ENCODE results near the gene CLCN6. TPM values are rescaled to one million over a fixed set of nuclear protein-coding genes. Genes with fewer than 3 reads are reported as not detected.
A peak's percentile ranks its signal among the peaks of the same experiment; 100 is the strongest.

The CLCN6 gene, protein sequence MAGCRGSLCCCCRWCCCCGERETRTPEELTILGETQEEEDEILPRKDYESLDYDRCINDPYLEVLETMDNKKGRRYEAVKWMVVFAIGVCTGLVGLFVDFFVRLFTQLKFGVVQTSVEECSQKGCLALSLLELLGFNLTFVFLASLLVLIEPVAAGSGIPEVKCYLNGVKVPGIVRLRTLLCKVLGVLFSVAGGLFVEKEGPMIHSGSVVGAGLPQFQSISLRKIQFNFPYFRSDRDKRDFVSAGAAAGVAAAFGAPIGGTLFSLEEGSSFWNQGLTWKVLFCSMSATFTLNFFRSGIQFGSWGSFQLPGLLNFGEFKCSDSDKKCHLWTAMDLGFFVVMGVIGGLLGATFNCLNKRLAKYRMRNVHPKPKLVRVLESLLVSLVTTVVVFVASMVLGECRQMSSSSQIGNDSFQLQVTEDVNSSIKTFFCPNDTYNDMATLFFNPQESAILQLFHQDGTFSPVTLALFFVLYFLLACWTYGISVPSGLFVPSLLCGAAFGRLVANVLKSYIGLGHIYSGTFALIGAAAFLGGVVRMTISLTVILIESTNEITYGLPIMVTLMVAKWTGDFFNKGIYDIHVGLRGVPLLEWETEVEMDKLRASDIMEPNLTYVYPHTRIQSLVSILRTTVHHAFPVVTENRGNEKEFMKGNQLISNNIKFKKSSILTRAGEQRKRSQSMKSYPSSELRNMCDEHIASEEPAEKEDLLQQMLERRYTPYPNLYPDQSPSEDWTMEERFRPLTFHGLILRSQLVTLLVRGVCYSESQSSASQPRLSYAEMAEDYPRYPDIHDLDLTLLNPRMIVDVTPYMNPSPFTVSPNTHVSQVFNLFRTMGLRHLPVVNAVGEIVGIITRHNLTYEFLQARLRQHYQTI
- total RNA-seq (2014; rRNA removed; shearing (Covaris generic)): 5.5 and 6.2 TPM in 2 replicates

- peak; percentile 99 for DNase-seq (ENCODE audit: low read depth)
Measured at GRCh38 chr1:11805422-11806306, at the start of gene CLCN6, which contains the start of gene MTHFR. Gene CLCN6 (plus strand): TSS chr1:11806191. CDS start chr1:11806263, 72 bp downstream. Gene MTHFR (minus strand): TSS chr1:11805964. CDS start chr1:11803116, 2,848 bp downstream.

- no peak for DNase-seq (ENCODE audit: low read depth)
Measured at GRCh38 chr1:11757047-11757446, 48.9 kb upstream of the CLCN6 start.

DNA sequence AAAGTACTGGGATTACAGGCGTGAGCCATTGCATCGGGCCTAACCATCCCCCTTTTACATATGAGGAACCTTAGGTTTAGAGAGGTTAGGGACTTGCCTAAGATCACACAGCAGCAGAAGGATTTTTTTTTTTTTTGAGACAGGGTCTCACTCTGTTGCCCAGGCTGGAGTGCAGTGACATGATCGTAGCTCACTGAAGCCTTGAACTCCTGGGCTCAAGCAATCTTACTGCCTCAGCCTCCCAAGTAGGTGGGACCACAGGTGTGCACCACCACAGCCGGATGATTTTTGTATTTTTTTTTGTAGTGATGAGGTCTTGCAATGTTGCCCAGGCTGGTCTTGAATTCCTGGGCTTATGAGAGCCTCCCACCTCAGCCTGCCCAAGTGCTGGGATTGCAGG, 46.2 kb upstream of the CLCN6 start:
- DNase-seq (ENCODE audit: low read depth): no peak

GRCh38 chr1:11761285-11761684, 44.7 kb upstream of the CLCN6 start:
- no peak for DNase-seq (ENCODE audit: low read depth)

- DNase-seq (ENCODE audit: low read depth): no peak
Measured at GRCh38 chr1:11761988-11762406, 44.0 kb upstream of the CLCN6 start, which contains the start of gene C1orf167. Gene C1orf167 (plus strand): TSS chr1:11762193. CDS start chr1:11764401, 2,208 bp downstream.

GRCh38 chr1:11764115-11764514, 41.9 kb upstream of the CLCN6 start:
- DNase-seq (ENCODE audit: low read depth): no peak

GRCh38 chr1:11764519-11764918, 41.5 kb upstream of the CLCN6 start:
- DNase-seq (ENCODE audit: low read depth): no peak

DNA sequence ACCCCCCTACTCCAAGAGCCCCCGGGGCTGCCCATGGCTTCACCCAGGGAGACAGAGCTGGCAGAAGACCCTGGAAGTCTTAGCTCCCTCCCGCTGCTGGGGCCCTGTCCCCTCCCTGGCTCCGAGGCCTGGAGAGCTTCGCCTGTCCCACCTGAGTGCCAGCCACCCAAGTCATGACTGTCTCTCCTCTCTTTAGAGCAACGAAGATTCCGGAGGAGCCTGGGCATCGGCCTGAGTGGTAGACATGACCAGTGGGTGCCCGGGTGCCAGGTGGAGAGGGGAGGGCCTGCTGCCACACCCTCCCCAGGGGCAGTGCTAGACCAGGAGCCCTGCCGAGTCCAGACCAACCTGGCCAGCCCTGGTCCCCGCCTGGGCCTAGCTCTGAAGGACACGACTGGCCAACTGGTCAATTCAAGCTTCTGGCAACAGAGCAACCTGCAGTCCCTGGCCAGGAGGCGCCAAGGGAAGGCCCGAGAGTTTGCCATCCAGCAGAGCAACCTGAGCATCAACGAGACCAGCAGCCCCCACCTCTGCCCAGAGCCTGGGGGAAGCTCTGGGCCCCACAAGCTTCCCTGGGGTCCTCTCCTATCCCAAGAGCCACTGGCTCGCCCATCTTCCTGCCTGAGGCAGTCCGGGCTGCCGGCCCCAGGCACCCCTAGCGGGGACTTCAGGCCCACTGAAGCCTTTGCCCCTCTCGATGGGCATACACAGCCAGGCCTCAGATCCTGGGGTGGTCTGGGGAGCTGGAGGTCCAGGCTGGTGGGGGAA, 40.1 kb upstream of the CLCN6 start:
- no peak for DNase-seq (ENCODE audit: low read depth)

GRCh38 chr1:11766429-11766776, 39.6 kb upstream of the CLCN6 start:
- no peak for DNase-seq (ENCODE audit: low read depth)

DNA sequence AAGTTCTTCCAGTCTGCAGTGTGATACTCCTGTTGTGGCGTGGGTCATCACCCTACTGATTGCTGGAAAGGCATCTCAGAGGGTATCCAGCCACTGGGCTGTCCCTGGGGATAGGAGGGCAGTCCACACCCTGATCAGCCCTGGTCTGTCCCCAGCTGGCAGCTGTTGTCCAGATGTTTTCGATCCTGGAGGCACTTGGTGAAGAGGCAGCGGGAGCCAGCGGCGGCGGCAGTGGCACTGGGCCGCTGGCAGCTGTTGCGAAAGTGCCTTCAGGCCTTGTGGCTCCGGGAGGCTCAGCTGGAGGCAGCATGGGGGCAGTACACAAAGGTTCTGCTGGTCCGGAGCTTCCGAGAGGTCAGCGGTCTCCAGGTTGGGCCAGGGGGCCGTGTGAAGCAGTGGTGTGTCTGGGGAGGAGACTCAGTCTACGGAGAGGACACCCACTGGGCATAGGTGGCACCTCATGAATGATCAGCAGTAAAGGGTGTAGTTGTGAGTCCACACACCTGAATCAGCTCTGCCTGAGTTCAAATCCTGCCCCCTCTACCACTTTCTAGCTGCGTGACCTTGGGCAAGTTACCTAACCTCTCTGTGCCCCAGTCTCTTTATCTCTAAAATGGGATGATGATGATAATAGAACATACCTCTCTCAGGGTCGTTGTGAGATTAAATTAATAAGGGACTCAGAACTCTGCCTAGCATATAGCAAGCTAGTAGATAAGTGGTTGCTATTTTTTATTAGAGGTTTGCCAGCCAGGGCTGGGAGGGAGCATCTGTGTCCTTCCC, 37.9 kb upstream of the CLCN6 start:
- DNase-seq (ENCODE audit: low read depth): peak; percentile 59

GRCh38 chr1:11768821-11769220, 37.2 kb upstream of the CLCN6 start:
- no peak for DNase-seq (ENCODE audit: low read depth)

DNA sequence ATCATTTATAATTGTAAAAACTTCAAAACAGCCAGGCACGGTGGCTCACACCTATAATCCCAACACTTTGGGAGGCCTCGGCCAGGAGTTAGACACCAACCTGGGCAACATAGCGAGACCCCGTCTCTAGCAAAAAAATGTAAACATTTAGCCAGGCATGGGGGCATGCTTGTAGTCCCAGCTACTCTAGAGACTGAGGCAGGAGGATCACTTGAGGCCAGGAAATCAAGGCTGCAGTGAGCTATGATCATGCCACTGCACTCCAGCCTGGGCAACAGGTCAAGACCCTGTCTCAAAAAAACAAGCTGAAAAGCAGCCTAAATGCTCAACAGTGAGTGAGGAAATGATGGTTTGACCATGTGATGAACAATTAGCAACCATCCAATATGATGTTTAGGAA, 36.7 kb upstream of the CLCN6 start:
- DNase-seq (ENCODE audit: low read depth): no peak

DNA sequence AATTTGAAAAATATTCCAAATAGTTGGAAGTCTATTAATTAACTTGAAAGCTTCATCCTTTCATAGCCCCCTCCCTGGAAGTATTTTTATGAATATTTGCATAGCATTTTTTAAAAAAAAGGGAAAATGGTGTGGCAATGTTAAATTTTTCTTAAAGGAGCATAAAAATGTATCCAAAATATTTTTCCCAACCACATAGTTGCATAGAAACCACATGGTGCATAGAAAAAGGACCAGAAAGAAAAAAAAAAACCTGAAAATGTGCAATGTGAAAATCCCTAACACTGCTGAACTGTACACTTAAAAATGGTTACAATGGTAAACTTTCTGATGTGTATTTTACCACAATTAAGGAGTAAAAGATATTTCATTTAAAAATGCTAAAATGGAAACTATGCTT, 36.0 kb upstream of the CLCN6 start:
- no peak for DNase-seq (ENCODE audit: low read depth)

GRCh38 chr1:11771481-11772043, 34.4 kb upstream of the CLCN6 start:
- no peak for DNase-seq (ENCODE audit: low read depth)

DNA sequence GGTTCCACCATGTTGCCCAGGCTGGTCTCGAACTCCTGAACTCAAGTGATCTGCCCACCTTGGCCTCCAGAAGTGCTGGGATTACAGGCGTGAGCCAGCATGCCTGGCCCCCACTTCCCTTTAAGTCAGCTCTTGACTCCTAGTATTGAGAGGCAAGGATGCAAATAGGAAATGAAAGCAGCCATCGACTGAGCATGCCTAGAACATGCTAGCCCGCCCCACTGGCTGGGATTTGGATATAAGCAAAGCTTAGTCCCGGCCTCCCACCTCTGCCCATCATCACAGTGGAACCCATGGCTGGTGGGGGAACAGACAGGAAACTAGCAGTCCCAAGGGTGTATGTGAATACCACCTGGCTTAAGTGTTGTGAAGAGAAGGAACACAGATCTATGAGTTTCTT, 33.5 kb upstream of the CLCN6 start:
- DNase-seq (ENCODE audit: low read depth): peak; percentile 14

DNA sequence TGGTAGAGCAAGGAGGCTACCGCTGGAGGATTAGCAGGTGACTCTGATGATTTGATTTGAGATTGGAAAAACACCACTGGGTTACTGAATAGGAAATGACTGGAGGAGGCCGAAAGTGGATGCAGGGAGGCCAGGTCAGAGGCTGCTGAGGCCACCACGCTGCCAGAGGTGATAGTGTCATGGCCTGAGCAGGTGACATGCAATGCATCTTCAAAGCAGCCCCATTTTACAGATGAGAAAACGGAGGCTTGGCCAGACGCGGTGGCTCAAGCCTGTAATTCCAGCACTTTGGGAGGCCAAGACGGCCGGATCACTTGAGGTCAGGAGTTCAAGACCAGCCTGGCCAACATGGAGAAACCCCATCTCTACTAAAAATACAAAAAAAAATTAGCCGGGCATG, 31.2 kb upstream of the CLCN6 start:
- DNase-seq (ENCODE audit: low read depth): no peak

DNA sequence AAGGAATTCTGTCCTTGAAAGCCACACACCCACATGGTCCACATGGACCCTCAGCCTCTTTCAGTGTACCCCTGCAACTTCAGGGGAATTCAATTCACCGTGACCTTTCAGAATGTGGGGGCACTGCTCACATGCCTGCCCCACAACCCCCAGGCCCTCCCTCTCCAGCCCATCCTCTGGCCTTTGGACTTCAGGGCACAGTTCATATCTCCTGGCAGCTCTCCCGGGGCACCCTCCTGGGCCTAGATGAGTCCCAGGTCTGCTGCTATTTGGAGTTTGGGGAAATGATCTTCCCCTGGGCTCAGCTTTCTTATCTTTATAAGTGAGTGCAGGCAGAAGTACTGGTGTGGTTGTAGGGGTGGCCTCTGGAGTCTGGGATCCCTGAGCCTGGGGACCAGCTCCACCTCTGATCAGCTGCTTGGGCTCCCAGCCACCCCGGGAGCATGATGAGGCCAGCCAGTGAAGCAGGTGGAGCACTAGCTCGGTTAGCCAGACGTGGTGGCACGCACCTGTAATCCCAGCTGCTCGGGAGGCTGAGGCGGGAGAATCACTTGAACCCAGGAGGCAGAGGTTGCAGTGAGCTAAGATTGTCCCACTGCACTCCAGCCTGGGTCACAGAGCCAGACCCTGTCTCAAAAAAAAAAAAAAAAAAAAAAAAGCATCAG, 28.2 kb upstream of the CLCN6 start:
- DNase-seq (ENCODE audit: low read depth): no peak

GRCh38 chr1:11778336-11778735, 27.7 kb upstream of the CLCN6 start:
- no peak for DNase-seq (ENCODE audit: low read depth)

All from RPMI7951 (cell line).